HG03280 (cell line): ENCODE measurements around the gene CNFN.

Experiments
- ATAC-seq: cut with Tn5 transposase; IDR thresholded peaks from one replicate; pipeline ENCODE4 v1.9.1; 2021; ENCODE audit warnings: mild to moderate bottlenecking, moderate library complexity; ENCODE audit not compliant: unreplicated experiment

Gene CNFN

GRCh38 chr19:42376177-42376555 is 13.9 kb downstream of the CNFN start:
- no peak for ATAC-seq

GRCh38 chr19:42375415-42376176 is 14.5 kb downstream of the CNFN start:
- ATAC-seq = no peak

GRCh38 chr19:42374826-42375376 is 15.2 kb downstream of the CNFN start:
- no peak for ATAC-seq

GRCh38 chr19:42370626-42371175 is 19.4 kb downstream of the CNFN start:
- no peak for ATAC-seq

- ATAC-seq = no peak
These were observed 20.0 kb downstream of the CNFN start for GRCh38 chr19:42370068-42370520.

GRCh38 chr19:42369433-42370067 is 20.5 kb downstream of the CNFN start:
- ATAC-seq = no peak

GRCh38 chr19:42368765-42369164 is 21.3 kb downstream of the CNFN start:
- no peak for ATAC-seq

- ATAC-seq = no peak
These were observed 21.7 kb downstream of the CNFN start for GRCh38 chr19:42368360-42368759.

- no peak for ATAC-seq
These were observed 22.2 kb downstream of the CNFN start for GRCh38 chr19:42367929-42368328.

GRCh38 chr19:42366673-42367072 is 23.4 kb downstream of the CNFN start:
- no peak for ATAC-seq

- ATAC-seq = no peak
These were observed 26.3 kb downstream of the CNFN start for GRCh38 chr19:42363614-42364346.

GRCh38 chr19:42362891-42363440 is 27.1 kb downstream of the CNFN start:
- ATAC-seq = no peak

- ATAC-seq = no peak
These were observed 27.8 kb downstream of the CNFN start for GRCh38 chr19:42362342-42362741.

- ATAC-seq = no peak
These were observed 28.6 kb downstream of the CNFN start for GRCh38 chr19:42361545-42361910.

GRCh38 chr19:42360787-42361544 is 29.1 kb downstream of the CNFN start:
- no peak for ATAC-seq

GRCh38 chr19:42357290-42357689 is 32.8 kb downstream of the CNFN start:
- no peak for ATAC-seq

GRCh38 chr19:42356686-42357085 is 33.4 kb downstream of the CNFN start:
- ATAC-seq = no peak

- ATAC-seq = no peak
These were observed 34.2 kb downstream of the CNFN start for GRCh38 chr19:42355896-42356295.

GRCh38 chr19:42353341-42354015 is 36.6 kb downstream of the CNFN start:
- no peak for ATAC-seq
